Activated CD8-positive, alpha-beta memory T cell treated with anti-CD3 and anti-CD28 coated beads for 36 hours (primary cell): ENCODE data around the gene PHF11. TPM values are rescaled to one million over a fixed set of nuclear protein-coding genes. Genes with fewer than 3 reads are reported as not detected.
"Not testable (repeated sequence)": the region's sequence is repeated elsewhere in the genome, so short reads cannot be mapped to it uniquely, and the experiment has no call there.

Experiments
- CTCF ChIA-PET: fragments of 350-600 bp; sonication (Branson Sonifier 250); formaldehyde crosslinking; loops from one replicate; lab custom pipeline; 2021; ENCODE audit warnings: antibody characterized with exemption; lab: Charles Lee
- POLR2A ChIA-PET: fragments of 350-600 bp; sonication (Branson Sonifier 250); formaldehyde crosslinking; loops from one replicate; lab custom pipeline; 2021; ENCODE audit warnings: antibody characterized with exemption; lab: Charles Lee
- total RNA-seq, 2 experiments: library from RNA; stranded (reverse); gene quantifications; one replicate each; pipeline ENCODE4 v1.2.3, GENCODE V29; 2021

PHF11 gene
- total RNA-seq, 2 experiments from 2014 or later: 43.6 to 49.6 TPM

GRCh38 chr13:49538404-49538803, 42.7 kb downstream of the PHF11 start:
- ChIA-PET CTCF (no interaction called here), POLR2A (no interaction called here)

DNA sequence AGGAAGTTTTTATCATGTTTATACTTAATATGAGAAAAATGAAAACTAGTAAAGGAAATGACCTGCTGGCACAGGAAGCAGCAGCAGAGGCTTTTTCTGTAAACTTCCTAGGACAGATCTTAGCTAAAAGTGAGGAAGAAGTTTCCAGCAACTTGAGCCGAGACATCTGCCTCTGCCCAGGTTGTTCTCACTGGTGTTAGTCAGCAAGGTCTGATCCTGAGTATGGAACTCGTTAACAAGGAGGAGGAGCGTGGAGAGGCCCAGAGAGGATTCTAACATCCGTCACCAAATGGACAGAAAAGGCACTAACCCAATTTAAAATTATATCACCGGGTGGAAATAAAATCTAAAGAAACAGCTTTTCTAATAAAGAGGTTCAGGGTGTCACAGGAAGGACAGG, 43.6 kb downstream of the PHF11 start:
- POLR2A ChIA-PET: no interaction called here
- CTCF ChIA-PET: no interaction called here

GRCh38 chr13:49539746-49540145, 44.0 kb downstream of the PHF11 start:
- ChIA-PET POLR2A (no interaction called here), CTCF (no interaction called here)

DNA sequence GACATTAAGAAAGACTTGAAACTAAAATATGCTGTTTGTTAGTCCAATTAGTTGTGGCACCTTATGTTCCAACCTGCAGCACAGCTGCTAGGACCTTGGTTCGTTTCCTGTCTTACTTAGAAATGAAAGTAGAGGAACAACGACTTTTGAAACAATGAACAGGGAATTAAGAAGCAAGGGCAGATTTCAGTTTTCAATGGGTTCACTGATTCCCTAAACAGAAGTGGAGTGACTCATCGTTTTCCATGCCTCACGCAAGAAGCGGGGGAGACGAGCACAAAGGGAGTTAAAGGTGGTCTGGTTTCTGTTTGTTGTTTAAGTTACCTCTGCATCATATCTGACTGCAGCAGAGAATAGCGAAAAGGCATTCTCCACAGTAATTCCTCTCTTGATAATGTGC, 44.8 kb downstream of the PHF11 start:
- POLR2A ChIA-PET: no interaction called here
- CTCF ChIA-PET: interaction anchor here (0.9 kb wide), 1 partner anchor 12 kb away, joined by 3 read pairs; no protein-coding TSS in a partner anchor

DNA sequence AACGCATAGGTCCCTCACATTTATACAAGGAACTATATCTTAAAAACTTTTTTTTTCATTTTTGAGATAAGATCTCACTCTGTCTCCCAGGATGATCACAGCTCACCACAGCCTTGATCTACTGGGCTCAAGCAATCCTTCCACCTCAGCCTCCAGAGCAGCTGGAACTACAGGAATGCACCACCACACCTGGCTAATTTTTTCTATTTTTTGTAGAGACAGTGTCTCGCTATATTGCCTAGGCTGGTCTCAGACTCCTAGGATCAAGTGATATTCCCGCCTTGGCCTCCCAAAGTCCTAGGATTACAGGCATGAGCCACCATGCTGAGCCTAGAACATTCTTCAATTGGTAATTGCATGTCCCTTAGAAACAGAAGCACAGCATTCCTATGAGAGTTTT, 47.9 kb downstream of the PHF11 start:
- ChIA-PET POLR2A (no interaction called here), CTCF (no interaction called here)

- ChIA-PET POLR2A (no interaction called here), CTCF (no interaction called here)
Measured at GRCh38 chr13:49545661-49546060, 49.9 kb downstream of the PHF11 start.

GRCh38 chr13:49546561-49546960, 50.8 kb downstream of the PHF11 start:
- CTCF ChIA-PET: no interaction called here
- POLR2A ChIA-PET: no interaction called here

GRCh38 chr13:49549289-49549688, 53.5 kb downstream of the PHF11 start:
- POLR2A ChIA-PET: no interaction called here
- CTCF ChIA-PET: no interaction called here

GRCh38 chr13:49550942-49551644, 55.3 kb downstream of the PHF11 start:
- ChIA-PET POLR2A (no interaction called here), CTCF (no interaction called here)

DNA sequence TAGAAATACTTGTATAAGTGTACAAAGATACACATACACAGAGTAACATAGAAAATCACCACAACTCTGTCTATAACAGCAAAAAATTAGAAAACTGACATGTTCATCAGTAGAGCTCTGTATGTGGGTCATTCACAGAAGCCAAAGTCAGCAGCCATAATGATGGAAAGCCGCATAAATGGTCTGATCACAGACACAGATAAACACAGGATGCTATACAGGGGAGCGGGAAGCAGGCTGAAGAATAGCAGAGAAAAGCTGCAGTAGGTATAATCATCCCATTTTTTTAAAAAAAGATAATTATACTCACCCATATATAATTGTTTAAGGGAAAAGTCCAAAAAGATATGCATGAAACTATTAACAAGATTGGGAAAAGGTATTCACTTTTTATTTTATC, 58.1 kb downstream of the PHF11 start:
- ChIA-PET POLR2A (no interaction called here), CTCF (no interaction called here)

GRCh38 chr13:49554387-49554786, 58.6 kb downstream of the PHF11 start:
- ChIA-PET CTCF (no interaction called here), POLR2A (no interaction called here)

GRCh38 chr13:49559006-49559405, 63.3 kb downstream of the PHF11 start:
- CTCF ChIA-PET: no interaction called here

DNA sequence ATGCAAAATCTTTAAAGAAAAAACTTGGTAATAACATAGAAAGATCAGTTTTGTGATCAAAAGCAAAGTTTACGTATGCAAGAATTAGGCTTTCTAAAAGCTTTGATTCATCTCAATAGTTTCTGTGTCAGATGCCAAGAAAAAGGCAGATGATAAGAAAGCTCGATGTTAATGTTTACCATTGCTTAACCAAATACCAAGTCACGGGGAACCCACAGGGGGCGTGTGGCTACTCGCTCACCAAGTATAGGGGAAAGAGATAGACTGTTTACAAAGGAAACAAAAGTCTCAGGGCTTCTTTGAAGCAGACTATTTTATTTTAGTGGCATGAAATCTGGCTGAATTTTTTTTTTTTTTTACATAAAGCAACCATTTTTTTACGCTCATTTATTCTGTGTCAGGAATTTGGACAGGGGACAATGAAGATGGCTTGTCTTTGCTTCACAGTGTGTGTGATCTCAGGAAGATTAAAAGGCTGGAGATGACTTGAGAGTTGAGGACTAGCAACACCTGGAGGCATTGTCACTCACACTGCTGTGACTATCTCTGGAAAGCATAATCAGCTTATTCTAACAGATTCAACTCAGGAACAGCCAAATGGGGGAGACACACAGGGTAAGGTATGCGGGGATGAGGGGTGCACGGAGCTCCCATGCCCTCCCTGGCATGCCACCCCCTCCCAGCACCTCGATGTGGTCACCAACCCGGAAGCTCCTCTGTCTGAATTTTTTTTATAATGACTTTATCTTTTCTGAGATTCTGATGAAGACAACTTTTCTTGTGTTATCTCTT, 64.7 kb downstream of the PHF11 start:
- ChIA-PET CTCF (interaction anchor here (0.6 kb wide), 1 partner anchor 454 kb away, joined by 3 read pairs; no protein-coding TSS in a partner anchor), POLR2A (no interaction called here)

More at GRCh38 chr13:49559006-49559405, 63.3 kb downstream of the PHF11 start:
- POLR2A ChIA-PET: interaction anchor here (0.6 kb wide), 1 partner anchor 26 kb away, joined by 6 read pairs; no protein-coding TSS in a partner anchor

- POLR2A ChIA-PET: no interaction called here
- CTCF ChIA-PET: interaction anchor here (0.6 kb wide), 1 partner anchor 454 kb away, joined by 3 read pairs; no protein-coding TSS in a partner anchor
Measured at GRCh38 chr13:49561062-49561410, 65.3 kb downstream of the PHF11 start.

GRCh38 chr13:49563516-49563915, 67.8 kb downstream of the PHF11 start:
- CTCF ChIA-PET: no interaction called here
- POLR2A ChIA-PET: no interaction called here

- CTCF ChIA-PET, POLR2A ChIA-PET: not testable (repeated sequence)
Measured at GRCh38 chr13:49565461-49565860, 69.7 kb downstream of the PHF11 start.

- ChIA-PET CTCF (no interaction called here), POLR2A (no interaction called here)
Measured at GRCh38 chr13:49566461-49566860, 70.7 kb downstream of the PHF11 start.

DNA sequence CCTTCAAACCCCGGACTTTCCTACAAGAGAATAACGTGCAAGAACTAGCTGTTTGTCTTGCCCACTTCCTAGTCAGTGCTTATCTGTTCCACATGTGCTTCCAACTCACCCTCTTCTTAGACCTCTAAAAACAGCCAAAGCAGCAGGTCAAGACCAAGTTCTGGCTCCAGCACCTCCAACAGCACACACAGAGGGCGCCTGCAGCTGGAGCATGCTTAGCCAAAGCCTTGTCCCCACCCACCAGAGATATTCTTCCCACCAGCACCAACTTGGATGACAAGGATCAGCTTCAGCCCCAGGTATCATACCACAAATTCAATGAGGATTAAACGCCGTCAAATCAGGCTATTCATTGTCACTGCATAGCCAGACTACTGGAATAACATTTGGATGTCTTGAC, 71.7 kb downstream of the PHF11 start:
- POLR2A ChIA-PET: no interaction called here
- CTCF ChIA-PET: no interaction called here

- ChIA-PET POLR2A (no interaction called here), CTCF (no interaction called here)
Measured at GRCh38 chr13:49569993-49570689, 74.4 kb downstream of the PHF11 start.
